Osteocyte (in vitro differentiated cells): Measurements from ENCODE around the gene FCMR. TPM values are rescaled to one million over a fixed set of nuclear protein-coding genes. Genes with fewer than 3 reads are reported as not detected.

Experiments
- DNase-seq: peaks from one replicate; pipeline ENCODE4 v3.0.0; 2021; ENCODE audit warnings: mixed read lengths; ENCODE audit not compliant: unreplicated experiment; ENCODE audit errors: extremely low spot score
- H3K27ac Mint-ChIP-seq: one replicate; pipeline ENCODE4 v1.8.0; 2021; ENCODE audit warnings: mild to moderate bottlenecking, mixed read lengths; ENCODE audit not compliant: unreplicated experiment
- H3K27me3 Mint-ChIP-seq: one replicate; pipeline ENCODE4 v1.8.0; 2021; ENCODE audit warnings: mixed read lengths; ENCODE audit not compliant: unreplicated experiment
- H3K36me3 Mint-ChIP-seq: one replicate; pipeline ENCODE4 v1.8.0; 2021; ENCODE audit warnings: mixed read lengths; ENCODE audit not compliant: unreplicated experiment
- H3K4me1 Mint-ChIP-seq: one replicate; pipeline ENCODE4 v1.8.0; 2021; ENCODE audit warnings: mixed read lengths; ENCODE audit not compliant: unreplicated experiment
- H3K4me3 Mint-ChIP-seq: one replicate; pipeline ENCODE4 v1.8.0; 2021; ENCODE audit warnings: mild to moderate bottlenecking, moderate library complexity, mixed read lengths; ENCODE audit not compliant: unreplicated experiment
- H3K9me3 Mint-ChIP-seq: one replicate; pipeline ENCODE4 v1.8.0; 2021; ENCODE audit warnings: mixed read lengths; ENCODE audit not compliant: unreplicated experiment
- CTCF ChIP-seq: fragments of 200-600 bp; sonication (generic); IDR thresholded peaks from 2 replicates; pipeline ENCODE4 v1.5.0; 2021; ENCODE audit warnings: antibody characterized with exemption, mild to moderate bottlenecking, moderate library complexity
- total RNA-seq: library from RNA; stranded (reverse); gene quantifications from 2 replicates; pipeline ENCODE4 v1.2.1, GENCODE V29; 2021

The FCMR gene
- total RNA-seq, 1 donor from 2014 or later = not detected

- no peak for DNase-seq
- Mint-ChIP-seq H3K9me3 (no peaks in the 10 kb centered on the region), H3K36me3 (no peaks in the 10 kb centered on the region), H3K4me3 (no peak overlapping the region), H3K27me3 (peaks cover 23% of the 10 kb centered on the region), H3K4me1 (no peaks in the 10 kb centered on the region), H3K27ac (no peak overlapping the region)
- no peak for TF ChIP-seq CTCF
Measured at GRCh38 chr1:206868264-206868663, 53.5 kb downstream of the FCMR start.

- TF ChIP-seq CTCF = no peak
- no peaks in the 10 kb centered on the region for H3K9me3 Mint-ChIP-seq
- no peak for DNase-seq
- H3K27me3 Mint-ChIP-seq = peaks cover 28% of the 10 kb centered on the region
- no peaks in the 10 kb centered on the region for H3K36me3 Mint-ChIP-seq
- H3K4me1 Mint-ChIP-seq = no peaks in the 10 kb centered on the region
- no peak overlapping the region for H3K4me3 Mint-ChIP-seq
- H3K27ac Mint-ChIP-seq = no peak overlapping the region
Measured at GRCh38 chr1:206867716-206868115, 54.0 kb downstream of the FCMR start.

- DNase-seq = no peak
- no peak overlapping the region for H3K4me3 Mint-ChIP-seq
- no peak overlapping the region for H3K27ac Mint-ChIP-seq
- H3K27me3 Mint-ChIP-seq = peaks cover 32% of the 10 kb centered on the region
- TF ChIP-seq CTCF = no peak
- no peaks in the 10 kb centered on the region for H3K4me1 Mint-ChIP-seq
- H3K9me3 Mint-ChIP-seq = no peaks in the 10 kb centered on the region
- no peaks in the 10 kb centered on the region for H3K36me3 Mint-ChIP-seq
Measured at GRCh38 chr1:206867239-206867638, 54.5 kb downstream of the FCMR start.

- no peaks in the 10 kb centered on the region for H3K36me3 Mint-ChIP-seq
- H3K27me3 Mint-ChIP-seq = peaks cover 39% of the 10 kb centered on the region
- no peak for TF ChIP-seq CTCF
- H3K27ac Mint-ChIP-seq = no peak overlapping the region
- H3K4me1 Mint-ChIP-seq = no peaks in the 10 kb centered on the region
- H3K4me3 Mint-ChIP-seq = no peak overlapping the region
- no peak for DNase-seq
- H3K9me3 Mint-ChIP-seq = no peaks in the 10 kb centered on the region
Measured at GRCh38 chr1:206866062-206866461, 55.7 kb downstream of the FCMR start.

- H3K9me3 Mint-ChIP-seq = no peaks in the 10 kb centered on the region
- no peak within 1 kb of the TSS for H3K4me3 Mint-ChIP-seq
- H3K27me3 Mint-ChIP-seq = peaks cover 46% of the 10 kb centered on the region
- H3K4me1 Mint-ChIP-seq = no peaks in the 10 kb centered on the region
- H3K36me3 Mint-ChIP-seq = no peaks in the 10 kb centered on the region
- no peak within 1 kb of the TSS for H3K27ac Mint-ChIP-seq
- peak; percentile 60 for TF ChIP-seq CTCF
- DNase-seq = peak; percentile 84
Measured at GRCh38 chr1:206864939-206865671, 56.6 kb downstream of the FCMR start, which contains the start of gene IL20. Gene IL20, plus strand, starts transcription at chr1:206865623. Its CDS starts 230 bp downstream, at chr1:206865853.
